G401 (cell line): ENCODE measurements around the gene ERCC5. TPM values are rescaled to one million over a fixed set of nuclear protein-coding genes. Genes with fewer than 3 reads are reported as not detected.

Experiments
- DNase-seq: peaks from one replicate; pipeline ENCODE4 v3.0.0-alpha.2; 2015; ENCODE audit warnings: low spot score
- in situ Hi-C: cut with HindIII; loops from 2 replicates; pipeline ENCODE4 v1.10.0; 2016; ENCODE audit warnings: low sequenced_read_pairs, mixed read lengths
- total RNA-seq: library from RNA; depleted of rRNA; stranded (reverse); fragments of >200 nt; shearing (Covaris generic); gene quantifications from 2 replicates; pipeline ENCODE4 v1.2.3, GENCODE V29; 2014

ERCC5 gene
- total RNA-seq, 1 experiment from 2014 or later = 50.2 TPM

- no peak for DNase-seq
- in situ Hi-C loops = no loop called here
Observed at GRCh38 chr13:102838273-102838672, 7.6 kb upstream of the ERCC5 start.

DNA sequence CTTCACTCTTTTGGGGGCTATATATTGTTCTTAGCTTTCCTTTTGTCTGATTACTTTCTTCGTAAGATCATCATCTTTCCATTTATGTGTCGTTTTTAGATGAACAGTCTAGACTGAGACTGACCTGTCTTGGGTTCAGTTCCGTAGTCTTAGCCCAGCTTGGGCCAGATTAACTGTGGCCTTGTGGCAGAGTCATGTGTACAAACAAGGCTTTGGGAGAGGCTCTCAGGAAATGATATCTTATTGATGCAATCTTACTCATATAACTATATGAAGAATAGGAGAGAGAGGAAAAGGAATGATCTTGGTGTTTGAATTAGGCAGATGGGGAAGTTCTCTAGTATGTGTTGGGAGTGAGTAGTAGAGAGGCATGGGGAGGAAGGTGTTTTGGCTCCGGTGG, 6.8 kb upstream of the ERCC5 start:
- no peak for DNase-seq
- in situ Hi-C loops = no loop called here

DNA sequence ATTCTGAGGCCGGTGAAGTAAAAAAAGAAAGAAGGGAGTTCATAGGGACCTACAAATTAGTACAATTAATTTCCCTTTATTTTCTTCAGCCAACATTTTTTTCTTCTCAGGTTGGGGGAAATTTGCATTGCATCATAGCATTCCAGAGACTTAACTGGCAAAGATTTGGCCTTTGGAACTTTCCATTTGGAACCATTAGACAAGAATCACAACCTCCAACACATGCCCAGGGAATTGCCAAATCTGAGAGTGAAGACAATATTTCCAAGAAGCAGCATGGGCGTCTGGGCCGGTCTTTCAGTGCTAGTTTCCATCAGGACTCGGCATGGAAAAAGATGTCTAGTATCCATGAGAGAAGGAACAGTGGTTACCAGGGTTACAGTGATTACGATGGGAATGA, 6.4 kb upstream of the ERCC5 start:
- in situ Hi-C loops = no loop called here
- DNase-seq = no peak

DNA sequence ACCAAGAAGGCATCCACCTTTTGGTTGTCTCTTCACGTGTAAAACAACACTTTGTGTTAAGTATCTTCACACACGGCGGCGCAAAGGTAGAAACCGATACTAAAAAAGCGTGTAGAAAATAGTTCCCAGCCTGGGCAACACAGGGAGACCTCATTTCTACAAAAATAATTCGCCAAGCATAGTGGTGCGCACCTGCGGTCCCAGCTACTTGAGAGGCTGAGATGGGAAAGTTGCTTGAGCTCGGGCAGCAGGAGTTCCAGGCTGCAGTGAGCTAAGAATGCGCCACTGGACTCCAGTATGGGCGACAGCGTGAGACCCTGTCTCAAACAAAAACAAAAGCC, 573 bp upstream of the ERCC5 start:
- DNase-seq = no peak
- in situ Hi-C loops = no loop called here

GRCh38 chr13:102846261-102847015, 606 bp downstream of the ERCC5 start:
- peak; percentile 50 for DNase-seq
- in situ Hi-C loops = no loop called here

GRCh38 chr13:102847272-102848234, 1.7 kb downstream of the ERCC5 start:
- in situ Hi-C loops = no loop called here
- peak; percentile 67 for DNase-seq

DNA sequence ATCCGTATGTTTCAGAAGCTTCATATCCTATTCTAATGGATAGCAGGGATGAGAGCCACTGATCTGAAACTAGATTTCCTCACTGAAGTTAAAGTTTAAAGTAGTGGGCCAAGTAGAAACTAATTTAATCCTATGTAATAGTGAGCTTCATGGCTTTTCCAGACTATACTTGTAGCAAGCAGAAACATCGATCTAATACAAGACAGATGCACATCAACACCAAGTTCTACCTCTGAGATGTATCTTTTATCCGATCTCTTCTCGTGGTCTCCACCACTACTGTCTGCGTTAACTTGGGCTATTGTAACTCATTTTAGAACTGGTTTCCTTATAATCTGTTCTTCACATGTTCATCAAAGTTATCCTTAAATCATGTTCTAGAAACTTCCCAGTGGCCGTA, 3.1 kb downstream of the ERCC5 start:
- in situ Hi-C loops = no loop called here
- DNase-seq = no peak

GRCh38 chr13:102852556-102852955, 6.7 kb downstream of the ERCC5 start:
- DNase-seq = no peak
- in situ Hi-C loops = no loop called here

DNA sequence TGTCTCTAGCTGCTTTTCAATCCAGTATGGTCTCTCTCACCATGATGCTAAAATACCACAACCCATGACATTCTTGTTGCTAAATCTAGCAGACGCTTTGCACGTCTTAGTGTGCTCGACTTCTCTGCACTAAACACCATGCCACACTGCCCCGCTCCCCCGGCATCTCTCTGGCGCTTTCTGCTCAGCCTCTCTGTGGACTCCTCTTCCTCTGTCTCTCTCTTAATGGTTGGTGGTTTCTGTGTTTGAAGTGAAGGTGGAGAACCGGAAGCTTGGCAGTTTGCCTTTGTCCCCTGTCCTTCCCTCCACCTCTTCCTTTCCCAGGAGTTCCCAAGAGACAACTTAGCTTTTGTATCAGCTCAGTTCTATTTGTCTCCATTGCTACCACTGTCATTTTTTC, 8.8 kb downstream of the ERCC5 start:
- DNase-seq = no peak

DNA sequence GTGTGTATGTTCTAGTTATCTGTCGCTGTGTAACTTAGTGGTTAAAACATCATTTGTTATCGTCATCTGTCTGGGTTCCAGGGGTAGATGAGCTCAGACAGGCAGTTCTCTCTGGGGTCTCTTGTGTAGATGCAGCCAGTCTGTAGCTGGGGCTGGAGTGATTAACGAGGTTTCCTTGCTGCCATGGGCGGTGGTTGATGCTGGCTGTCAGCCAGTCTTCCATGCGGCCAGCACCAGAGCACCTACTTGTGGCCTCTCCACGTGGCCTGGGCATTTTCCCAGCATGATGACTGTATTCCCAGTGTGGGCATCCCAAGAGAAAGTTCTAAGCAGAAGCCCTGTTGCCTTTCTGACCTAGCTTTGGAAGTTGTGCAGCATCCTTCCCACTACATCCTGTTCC, 10.7 kb downstream of the ERCC5 start:
- in situ Hi-C loops = no loop called here
- no peak for DNase-seq

More for the DNA sequence above, 8.8 kb downstream of the ERCC5 start:
- in situ Hi-C loops = no loop called here

DNA sequence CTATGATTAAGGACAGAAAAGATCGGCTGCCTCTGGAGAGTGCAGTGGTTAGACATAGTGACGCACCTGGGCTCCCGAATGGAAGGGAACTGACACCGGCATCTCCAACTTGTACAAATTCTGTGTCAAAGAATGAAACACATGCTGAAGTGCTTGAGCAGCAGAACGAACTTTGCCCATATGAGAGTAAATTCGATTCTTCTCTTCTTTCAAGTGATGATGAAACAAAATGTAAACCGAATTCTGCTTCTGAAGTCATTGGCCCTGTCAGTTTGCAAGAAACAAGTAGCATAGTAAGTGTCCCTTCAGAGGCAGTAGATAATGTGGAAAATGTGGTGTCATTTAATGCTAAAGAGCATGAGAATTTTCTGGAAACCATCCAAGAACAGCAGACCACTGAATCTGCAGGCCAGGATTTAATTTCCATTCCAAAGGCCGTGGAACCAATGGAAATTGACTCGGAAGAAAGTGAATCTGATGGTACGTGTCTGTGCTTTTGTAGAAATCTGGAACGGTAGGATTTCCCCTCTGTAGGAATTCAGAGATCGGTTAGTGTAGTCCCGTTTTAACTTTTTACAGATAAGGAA, 16.9 kb downstream of the ERCC5 start:
- no peak for DNase-seq
- in situ Hi-C loops = no loop called here

GRCh38 chr13:102863590-102863989, 17.8 kb downstream of the ERCC5 start:
- in situ Hi-C loops = no loop called here

GRCh38 chr13:102868366-102868936, 22.6 kb downstream of the ERCC5 start:
- in situ Hi-C loops = no loop called here
- no peak for DNase-seq

More at GRCh38 chr13:102863590-102863989, 17.8 kb downstream of the ERCC5 start:
- DNase-seq = peak; percentile 79

DNA sequence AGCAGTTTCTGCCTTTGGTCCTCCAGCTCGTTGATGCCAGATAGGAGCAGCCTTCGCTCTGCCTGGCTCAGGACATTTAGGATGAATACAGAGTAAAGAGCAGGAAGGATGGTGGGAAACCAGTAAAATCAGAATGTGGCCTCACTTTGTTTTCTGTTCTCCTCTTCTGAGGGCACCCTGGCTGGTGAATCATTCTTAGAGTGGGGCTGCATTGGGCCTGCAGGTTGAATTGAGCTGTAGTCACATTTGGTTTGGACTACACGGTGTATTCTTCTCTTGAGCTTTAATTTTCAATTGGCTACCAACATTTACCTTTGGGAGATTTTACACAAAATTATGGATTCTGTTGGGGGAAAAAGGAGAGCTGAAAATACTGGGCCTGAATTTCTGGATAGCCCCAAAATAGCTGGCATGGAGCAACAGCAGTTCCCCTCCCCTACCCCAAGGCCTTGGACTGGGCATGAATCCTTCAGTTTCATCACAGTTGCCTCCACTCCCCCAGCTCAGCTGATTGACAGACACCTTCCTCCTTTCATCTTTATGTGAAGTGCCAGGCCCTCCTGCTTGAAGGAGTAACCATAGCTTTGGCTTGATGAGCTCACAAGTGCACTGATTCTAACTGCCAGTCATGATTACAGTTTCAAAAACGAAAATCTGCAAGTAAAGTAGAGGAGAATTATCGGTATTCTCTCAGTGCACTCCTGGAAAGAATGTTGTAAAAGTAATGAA, 24.3 kb downstream of the ERCC5 start:
- in situ Hi-C loops = no loop called here

DNA sequence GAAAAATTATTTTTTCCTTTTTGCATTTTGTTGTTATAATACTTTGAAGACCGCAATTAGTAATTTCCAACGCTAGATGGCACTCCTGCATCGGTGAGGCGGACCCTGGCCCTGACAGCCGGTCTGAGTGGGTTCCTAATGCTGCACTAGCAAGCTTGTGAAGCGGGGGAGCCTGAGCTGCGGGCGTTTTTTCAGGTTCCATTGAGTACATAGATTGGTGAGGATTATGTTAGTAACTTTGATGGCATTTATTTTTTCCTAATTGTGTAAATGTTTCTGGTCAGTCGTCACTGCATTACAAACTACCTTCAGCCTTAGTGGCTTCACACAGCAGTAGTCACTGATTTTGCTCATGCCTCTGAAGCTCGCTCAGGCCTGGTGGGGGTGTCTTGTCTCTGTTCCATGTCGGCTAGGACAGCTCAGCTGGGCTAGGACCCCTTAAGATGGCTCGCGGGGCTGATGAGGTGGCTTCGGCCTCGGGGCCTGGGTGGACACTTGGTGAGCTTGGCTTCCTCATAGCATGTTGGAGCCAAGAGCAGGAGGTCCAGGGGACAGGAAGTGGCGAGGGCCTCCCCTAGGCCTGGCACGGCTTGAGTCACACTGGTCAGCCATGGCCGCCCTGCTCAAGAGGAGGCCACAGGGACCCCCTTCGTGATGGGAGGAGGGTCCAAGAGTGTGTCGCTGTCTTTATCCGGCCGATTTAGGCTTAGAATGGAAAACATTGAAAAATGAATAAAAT, 25.0 kb downstream of the ERCC5 start:
- peak; percentile 92 for DNase-seq
- in situ Hi-C loops = no loop called here

More for the DNA sequence above, 24.3 kb downstream of the ERCC5 start:
- no peak for DNase-seq

- in situ Hi-C loops = no loop called here
- no peak for DNase-seq
Observed at GRCh38 chr13:102872131-102872530, 26.3 kb downstream of the ERCC5 start.

GRCh38 chr13:102872531-102872930, 26.7 kb downstream of the ERCC5 start:
- in situ Hi-C loops = no loop called here
- no peak for DNase-seq

- in situ Hi-C loops = no loop called here
- DNase-seq = no peak
Observed at GRCh38 chr13:102873653-102874052, 27.8 kb downstream of the ERCC5 start.
